Cardiac septum (tissue), 1 donor: ENCODE results near the gene DNAJC4. TPM values are rescaled to one million over a fixed set of nuclear protein-coding genes. Genes with fewer than 3 reads are reported as not detected.

Source experiments
- DNase-seq: peaks from one replicate; pipeline ENCODE4 v3.0.0-alpha.2; 2020; ENCODE audit warnings: low spot score
- intact Hi-C: fragments of 100-400 bp; cut with DNase I; formaldehyde crosslinking; loops from one replicate; pipeline ENCODE4 v1.14.0; 2022
- long read RNA-seq: library from polyadenylated mRNA; unstranded; transcript quantifications from one replicate; pipeline ENCODE4 v2.0.0, GENCODE V29; 2021
- total RNA-seq: library from RNA; stranded (reverse); fragmentation: NEBNext Ultra II Directional; extraction: Animal tissue kit (Norgen Biotek cat#: 25700); gene quantifications from one replicate; pipeline ENCODE4 v1.2.1, GENCODE V29; 2021
- donor health status: DM: no; HTN: no; CAD: no.

The DNAJC4 gene, protein sequence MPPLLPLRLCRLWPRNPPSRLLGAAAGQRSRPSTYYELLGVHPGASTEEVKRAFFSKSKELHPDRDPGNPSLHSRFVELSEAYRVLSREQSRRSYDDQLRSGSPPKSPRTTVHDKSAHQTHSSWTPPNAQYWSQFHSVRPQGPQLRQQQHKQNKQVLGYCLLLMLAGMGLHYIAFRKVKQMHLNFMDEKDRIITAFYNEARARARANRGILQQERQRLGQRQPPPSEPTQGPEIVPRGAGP
- total RNA-seq, result 51.9 TPM
- long read RNA-seq, transcript DNAJC4-201 (5 exons, 1,015 nt), result major isoform, 5 of 31 reads
- long read RNA-seq, partial matches to known transcripts, result 14 of 31 reads
- long read RNA-seq, other reads (novel, unspliced or antisense), result 11 of 31 reads

DNA sequence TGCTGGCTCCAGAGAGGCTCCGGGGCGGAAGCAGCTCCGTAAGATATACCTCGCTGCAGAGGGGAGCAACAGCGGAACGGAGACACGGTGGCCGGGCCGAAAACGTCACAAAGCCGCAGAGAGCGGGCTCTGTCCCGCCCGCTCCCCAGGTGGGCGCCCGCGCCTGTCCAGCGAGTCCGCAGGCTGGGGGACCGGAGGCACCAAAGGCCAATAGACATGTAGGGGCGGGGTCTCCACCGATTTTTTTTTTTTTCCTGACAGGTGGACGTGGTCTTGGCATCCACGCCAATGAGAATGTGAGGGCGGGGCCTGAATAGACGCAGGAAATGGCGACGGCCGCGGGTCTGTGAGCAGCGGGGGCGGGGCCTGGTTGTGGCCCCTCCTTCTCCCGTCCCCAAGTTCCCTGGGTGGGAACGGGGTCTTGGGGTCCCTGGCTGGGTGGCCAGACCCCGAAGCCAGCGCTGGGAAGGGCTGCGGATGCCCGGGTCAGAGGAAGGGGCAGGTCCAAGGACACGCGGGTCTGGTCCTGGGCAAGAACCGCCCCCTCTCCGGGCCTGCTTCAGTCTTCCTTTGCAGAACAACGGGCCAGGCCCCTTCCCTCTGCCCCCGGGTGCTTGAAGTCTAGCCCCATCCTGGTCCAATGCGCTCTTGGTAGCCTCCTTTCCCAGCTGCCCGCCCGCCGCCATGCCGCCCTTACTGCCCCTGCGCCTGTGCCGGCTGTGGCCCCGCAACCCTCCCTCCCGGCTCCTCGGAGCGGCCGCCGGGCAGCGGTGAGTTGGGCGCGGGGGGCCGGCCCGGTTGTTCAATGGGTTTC lies at the start of gene DNAJC4:
DNAJC4 (plus strand) TSS at position 378 of the 814 bp plus-strand sequence; CDS start at position 685, 307 bp downstream.
- DNase-seq, result peak; percentile 98
- intact Hi-C loops, result loop anchor here (5.0 kb wide), 1 partner anchor 43 kb away; the partner anchor contains the start of gene STIP1

DNA sequence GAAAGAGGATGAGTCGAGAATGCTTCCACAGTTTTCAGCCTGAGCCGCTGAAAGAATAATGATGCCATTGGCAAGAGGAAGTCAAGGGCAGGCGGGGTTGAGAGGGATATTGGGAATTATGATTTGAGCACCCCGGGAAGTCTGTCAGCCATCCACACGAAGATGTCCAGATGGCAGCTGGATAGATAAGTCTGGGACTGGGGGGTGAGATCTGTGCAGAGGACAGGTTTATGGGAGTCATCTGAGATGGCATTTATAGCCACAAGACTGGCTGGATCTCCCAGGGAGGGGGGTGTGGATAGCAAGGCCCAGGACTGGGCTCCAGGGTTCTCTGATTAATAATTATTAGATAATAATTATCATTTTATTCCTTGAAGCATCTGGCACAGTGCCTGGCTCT lies 49.5 kb upstream of the DNAJC4 start:
- intact Hi-C loops, result no loop called here
- no peak for DNase-seq

DNA sequence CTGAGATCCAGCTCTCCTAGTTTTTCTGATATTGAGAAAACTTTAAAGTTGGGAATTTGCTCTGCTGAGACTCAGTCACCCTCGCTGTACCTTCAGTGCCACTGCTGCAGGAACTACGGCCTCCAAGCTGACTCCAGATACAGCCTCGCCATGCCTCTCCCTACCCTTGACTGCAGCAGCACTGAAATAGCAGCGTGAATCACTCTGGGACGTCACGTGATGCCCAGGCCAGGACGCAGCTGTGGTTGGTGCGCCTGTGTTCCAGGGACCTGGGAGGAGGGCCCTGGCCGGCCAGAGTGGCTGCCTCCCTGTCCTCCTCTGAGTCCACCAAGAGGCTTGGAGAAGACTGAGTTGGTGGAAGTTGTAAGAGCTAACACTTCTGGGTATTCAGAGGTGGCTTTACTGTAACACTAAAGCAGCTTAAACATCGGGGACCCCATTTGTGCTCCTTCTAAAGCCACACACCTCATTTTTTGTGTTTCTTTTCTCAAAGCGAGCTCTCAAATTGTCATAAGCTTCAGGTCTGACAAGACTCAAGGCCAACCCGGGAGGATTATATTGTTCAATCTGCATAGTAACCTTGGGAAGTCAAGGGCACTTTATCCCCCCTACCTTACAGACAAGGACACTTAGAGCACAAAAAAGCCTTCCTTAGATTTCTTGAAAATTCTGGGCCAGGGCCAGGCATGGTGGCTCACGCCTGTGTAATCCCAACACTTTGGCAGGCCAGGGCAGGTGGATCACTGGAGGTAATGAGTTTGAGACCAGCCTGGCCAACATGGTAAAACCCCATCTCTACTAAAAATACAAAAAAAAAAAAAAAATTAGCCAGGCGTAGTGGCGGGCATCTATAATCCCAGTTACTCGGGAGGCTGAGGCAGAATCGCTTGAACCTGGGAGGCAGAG lies 48.6 kb upstream of the DNAJC4 start:
- intact Hi-C loops, result no loop called here
- peak; percentile 94 for DNase-seq

DNA sequence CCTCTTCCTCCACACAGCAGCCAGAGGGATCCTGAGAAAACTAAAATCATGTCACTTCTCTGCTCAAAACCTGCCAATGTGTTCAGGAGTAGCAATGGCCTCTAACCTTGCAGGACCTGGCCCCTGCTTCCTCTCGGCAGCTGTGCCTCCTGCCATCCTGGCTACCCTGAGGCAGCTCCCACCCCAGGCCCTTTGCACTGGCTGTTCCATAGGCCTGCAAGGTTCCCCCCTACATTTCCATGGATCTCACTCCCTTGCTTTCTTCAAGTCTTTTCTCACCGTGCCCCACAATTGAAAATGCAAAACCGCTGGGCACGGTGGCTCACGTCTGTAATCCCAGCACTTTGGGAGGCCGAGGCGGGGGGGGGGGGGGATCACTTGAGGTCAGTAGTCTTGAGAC lies 46.5 kb upstream of the DNAJC4 start:
- intact Hi-C loops, result no loop called here
- no peak for DNase-seq

DNA sequence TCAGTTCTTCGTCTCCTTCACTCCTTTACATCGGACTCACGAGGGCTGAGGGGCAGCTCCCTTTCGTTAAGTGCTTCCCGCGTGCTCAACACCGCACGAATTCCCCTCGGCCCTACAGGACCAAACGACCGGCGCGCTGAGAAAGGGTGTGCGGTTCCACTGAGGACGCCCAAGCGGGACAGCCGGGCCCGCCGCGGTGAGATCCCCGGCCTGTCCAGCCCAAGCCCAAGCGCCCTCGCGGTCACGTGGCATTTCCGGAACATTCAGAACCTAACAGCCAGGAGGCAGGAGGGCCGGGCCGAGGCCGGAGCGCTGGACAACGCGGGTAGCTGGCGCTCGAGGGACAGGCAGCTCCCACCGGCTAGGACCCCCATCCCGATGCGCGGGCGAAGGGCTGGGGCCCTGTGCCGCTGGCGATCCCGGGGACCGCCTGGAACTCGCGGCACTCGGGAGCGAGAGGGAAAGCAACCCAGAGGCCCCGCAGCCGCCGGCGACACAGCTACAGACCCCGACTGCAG lies 45.1 kb upstream of the DNAJC4 start:
- intact Hi-C loops, result loop anchor here (5.0 kb wide), 1 partner anchor 47 kb away; the partner anchor contains the start of genes DNAJC4 and VEGFB
- DNase-seq, result peak; percentile 94

DNA sequence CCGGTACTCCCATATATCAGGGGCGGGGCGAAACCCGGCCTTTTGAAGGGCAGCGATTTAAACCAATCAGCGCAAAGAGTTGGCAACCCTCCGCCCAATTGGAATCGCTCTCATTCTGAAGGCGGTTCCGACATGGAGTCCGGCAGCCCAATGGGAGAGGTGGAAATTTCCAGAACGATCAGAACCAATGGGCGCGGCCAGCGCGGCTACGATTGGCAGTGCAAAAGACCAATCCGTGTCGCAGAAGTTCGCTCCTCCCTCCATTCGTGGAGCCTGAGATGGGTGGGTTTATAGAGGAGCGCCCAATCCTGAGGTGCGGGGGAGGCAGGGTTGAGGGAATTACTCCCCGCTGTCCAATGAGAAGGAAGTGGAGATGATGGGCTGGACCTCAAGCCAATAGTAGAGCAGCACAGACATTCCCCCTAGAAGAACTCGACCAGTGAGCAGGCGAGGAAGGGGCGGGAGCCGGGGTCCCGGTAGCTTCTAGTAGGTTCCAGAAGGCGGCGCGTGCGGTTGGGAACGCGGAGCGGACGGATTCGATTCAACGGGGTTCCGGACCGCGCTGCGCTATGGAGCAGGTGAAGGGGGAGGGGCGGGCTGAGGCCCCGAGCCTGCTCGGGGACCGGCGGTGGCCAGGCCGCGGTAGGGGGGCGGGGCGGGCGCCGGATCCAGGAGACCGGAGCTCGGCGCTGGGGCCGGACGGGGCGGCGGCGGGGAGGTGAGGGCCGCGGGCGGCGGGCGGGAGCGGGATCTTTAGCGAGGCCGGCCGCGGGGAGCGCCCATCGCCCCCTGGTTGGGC lies 44.5 kb upstream of the DNAJC4 start, which contains the start of gene STIP1:
STIP1 (plus strand) TSS at position 479 of the 799 bp plus-strand sequence; CDS start at position 570, 91 bp downstream.
- intact Hi-C loops, result loop anchor here (5.0 kb wide), 1 partner anchor 46 kb away; the partner anchor contains the start of genes DNAJC4 and VEGFB
- DNase-seq, result peak; percentile 98

DNA sequence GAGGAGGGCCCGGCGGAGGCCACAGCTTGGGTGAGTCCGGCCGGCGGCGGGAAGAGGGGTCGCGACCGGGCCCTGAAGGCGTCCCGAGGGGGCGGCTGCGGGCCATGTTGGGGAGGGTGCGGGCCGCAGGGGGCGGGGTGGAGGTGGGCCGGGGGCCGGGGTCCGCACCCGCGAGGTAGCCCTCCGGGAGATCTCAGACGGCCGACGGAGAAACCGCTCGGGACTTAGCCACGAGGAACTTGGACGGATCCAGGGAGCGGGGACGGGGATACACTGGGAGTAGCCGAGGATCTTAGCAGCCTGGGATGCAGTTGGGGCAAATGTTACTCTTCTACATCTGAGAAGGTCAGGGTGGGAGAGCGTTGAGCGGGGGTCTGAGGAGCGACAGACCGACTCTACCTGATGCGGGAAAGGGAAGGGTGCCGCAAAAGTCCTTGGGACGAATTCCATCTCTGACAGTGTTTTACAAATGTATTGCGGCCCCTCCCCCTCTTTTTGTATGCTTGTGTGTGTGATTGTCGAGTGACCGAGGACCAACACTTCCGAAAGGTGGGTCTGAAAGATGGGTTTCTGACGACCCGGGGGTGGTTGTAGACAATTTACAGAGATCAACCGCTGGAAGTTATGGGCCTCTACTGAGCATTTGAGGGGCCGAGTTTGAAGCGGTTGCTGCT lies 43.7 kb upstream of the DNAJC4 start:
- intact Hi-C loops, result loop anchor here (5.0 kb wide), 1 partner anchor 46 kb away; the partner anchor contains the start of genes DNAJC4 and VEGFB
- DNase-seq, result no peak

DNA sequence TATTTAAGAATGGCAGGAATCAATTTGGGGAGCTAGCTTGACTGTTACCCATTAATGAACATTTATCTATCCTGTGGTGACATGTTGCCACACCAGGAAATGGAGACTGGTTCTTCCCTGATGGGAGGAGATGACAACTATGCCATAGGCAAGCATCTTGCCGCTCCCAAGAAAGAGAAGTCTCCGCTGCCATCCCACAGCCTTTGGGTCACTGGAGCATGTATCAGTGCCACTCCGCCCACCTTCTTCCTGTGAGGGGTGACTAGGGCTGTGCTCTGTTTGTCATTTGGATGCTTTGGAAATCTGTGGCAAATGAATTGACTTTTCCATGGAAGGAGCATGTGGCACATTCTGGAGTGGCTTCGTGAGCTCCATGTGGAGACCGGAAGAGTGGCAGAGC lies 37.9 kb upstream of the DNAJC4 start:
- intact Hi-C loops, result no loop called here
- no peak for DNase-seq

DNA sequence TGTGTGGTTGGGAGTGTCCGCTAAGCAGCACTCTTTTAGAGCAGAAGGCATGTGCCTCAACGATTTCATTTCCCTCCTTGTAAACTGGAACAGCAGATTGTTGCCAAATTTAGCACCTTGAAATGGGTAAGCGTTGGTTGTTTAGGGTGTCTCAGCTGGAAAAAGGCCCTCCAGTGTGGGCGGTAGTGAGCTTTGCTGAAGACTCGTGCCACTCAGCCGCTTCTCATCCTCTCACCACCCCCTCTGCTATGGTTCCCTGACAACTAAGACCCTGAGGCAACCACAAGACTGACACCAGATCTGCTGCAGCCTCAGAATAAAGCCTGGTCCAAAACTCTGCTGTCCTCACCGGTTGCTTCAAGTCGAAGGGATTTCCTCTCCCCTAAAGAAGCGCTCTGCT lies 33.7 kb upstream of the DNAJC4 start:
- DNase-seq, result no peak
- intact Hi-C loops, result no loop called here

DNA sequence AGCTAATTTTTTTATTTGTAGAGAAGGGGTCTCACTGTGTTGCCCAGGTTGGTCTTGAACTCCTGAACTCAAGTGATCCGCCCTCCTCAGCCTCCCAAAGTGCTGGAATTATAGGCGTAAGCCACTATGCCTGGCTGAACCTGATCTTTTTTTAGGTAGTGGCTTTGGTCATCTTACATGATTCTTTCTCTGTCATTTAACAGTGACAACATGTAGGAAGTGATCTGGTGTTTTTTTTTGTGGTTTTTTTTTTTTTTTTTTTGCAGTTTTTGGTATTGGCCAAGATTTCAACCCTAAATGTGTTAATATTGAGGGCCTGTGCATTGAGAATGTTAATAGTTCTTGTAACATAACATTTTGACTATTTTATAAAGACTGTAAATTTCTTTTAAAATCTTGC lies 31.8 kb upstream of the DNAJC4 start:
- intact Hi-C loops, result no loop called here
- no peak for DNase-seq

DNA sequence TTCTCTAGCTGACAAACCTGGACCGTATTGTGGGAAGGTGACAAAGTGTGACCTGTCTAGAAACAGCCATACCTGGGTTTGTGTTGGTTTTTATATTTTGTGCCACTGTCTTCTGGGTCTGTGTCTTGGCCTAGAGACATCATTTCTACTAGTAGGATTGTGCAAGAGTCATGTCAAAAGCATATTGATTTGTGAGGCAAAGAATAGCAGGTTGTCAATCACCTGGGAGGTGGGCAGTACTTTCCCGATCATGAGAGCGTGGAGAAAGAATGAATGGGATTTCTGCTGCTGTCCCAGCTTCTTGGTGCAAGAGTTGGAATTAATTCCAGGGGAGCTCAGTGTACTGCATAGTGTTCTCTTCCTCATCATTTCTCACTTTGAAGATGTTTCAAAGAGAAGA lies 28.8 kb upstream of the DNAJC4 start:
- intact Hi-C loops, result no loop called here
- no peak for DNase-seq

DNA sequence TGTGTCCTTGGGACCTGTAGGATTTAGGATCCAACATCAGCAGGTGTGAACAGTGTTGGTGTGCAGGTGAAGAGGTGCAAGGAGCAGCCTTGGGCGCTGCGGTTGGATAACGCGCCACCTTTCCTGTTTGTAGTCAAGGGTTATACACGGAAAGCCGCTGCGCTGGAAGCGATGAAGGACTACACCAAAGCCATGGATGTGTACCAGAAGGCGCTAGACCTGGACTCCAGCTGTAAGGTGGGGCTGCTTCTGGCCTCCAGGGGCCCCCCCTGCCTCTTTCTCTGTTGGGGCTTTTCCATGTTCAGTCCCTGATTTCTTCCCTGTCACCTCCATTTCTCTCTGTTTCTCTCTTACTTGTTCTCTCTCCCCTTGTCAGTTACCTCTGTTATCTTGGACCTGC lies 27.4 kb upstream of the DNAJC4 start:
- no peak for DNase-seq
- intact Hi-C loops, result no loop called here

DNA sequence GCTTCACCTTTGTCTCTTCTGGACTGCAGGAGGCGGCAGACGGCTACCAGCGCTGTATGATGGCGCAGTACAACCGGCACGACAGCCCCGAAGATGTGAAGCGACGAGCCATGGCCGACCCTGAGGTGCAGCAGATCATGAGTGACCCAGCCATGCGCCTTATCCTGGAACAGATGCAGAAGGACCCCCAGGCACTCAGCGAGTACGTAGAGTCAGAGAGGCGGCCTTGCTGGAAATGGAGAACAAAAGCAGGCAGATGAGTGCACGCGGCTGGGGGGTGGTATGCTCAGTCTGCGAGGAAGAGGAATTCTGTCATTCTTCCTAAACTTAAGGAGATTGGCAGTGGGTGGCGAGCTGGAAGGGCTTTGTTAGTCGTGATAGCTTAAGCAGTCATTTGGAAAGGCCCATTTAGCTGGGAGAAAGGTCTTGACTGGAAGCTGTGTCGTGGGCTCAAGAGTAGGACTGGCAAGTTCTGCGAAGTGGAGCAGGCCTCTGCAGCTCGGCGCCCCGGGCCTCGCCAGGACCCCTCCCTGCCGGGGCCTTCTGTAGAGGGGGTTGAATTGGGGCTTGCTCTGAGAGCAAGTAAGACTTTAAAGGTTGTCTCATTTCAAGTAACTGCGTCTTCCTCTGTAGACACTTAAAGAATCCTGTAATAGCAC lies 26.8 kb upstream of the DNAJC4 start:
- intact Hi-C loops, result loop anchor here (2.0 kb wide), 2 partner anchors 65 to 97 kb away; partner anchors contain the start of gene CATSPERZ
- DNase-seq, result no peak

DNA sequence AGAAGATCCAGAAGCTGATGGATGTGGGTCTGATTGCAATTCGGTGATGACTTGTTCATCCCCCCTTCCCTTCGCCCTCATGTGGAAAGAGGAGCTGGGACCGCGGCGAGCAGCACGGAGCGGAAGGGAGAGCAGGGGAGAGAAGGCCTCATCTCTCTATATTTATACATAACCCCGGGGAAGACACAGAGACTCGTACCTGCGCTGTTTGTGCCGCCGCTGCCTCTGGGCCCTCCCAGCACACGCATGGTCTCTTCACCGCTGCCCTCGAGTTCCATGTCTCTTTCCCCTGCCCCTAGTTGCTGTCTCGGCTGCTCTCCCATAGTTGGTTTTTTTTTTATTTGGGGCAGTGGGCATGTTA lies 26.3 kb upstream of the DNAJC4 start:
- no peak for DNase-seq
- intact Hi-C loops, result loop anchor here (2.0 kb wide), 2 partner anchors 65 to 97 kb away; partner anchors contain the start of gene CATSPERZ

DNA sequence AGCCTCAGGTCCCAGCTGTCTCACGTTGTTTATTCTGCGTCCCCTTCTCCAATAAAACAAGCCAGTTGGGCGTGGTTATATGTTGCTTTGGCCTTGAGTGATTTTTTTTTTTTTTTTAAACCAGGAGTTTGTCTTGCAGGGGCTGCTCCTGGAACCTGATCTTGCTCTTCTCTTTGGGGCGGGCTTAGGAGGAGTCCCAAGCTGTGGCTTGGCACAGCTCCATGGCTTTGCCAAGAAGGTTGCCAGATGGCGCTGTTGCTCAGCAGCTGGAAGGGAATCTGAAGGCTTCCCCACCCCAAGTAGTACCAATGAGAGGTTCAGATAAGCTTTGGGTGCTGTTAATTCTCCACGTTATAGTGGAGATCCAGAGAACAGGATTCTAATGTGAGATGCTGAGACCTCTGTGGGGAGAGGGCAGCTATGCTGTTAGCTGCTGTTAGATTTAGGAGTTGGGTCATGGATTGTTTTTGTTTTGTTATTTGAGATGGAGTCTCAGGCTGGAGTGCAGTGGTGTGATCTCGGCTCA lies 25.8 kb upstream of the DNAJC4 start:
- intact Hi-C loops, result loop anchor here (2.0 kb wide), 2 partner anchors 64 to 96 kb away; partner anchors contain the start of gene CATSPERZ
- DNase-seq, result peak; percentile 93

DNA sequence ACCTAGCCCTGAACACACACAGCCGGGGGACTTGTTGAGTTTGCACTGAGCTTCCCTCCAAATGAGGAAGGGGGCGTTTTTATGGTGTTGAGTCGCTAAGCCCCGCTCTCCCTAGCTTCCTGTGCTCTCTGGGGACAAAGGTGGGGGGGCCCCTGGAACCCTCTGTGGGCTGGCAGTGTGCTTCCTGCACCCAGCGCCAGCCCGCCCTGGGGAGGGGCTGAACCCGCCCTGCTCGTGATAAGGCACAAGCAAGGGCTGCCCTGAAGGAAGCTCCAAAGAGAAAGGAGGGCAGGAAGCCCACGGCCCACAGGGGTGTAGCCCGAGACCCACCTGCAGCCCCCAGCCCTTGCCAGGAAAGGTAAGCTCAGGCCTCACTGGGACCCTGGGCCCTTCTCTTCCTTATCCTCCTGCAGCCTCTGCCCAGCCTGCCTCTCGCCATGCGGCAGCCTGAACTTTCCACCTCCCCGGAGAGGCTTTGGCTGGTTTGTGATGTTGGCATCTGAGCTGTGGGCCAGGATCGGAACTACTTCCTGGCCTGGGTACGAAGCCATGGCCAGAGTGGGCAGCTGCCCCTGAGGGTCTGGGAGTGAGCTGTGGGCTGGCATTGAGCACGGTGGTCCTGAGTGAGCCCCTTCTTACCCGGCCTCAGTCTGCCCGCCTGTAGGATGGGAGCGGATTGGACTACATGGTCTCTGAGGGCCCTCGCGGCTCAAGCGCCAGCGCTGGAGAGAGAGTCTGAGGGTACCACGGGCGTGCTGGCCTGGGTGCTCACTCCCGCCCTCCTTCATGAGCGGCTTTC lies 23.7 kb upstream of the DNAJC4 start, which contains the start of gene FERMT3:
FERMT3 (plus strand) TSS at position 265 of the 799 bp plus-strand sequence. CDS start 644 bp downstream, outside the sequence.
- DNase-seq, result peak; percentile 89
- intact Hi-C loops, result no loop called here
